GM19455 (cell line): ENCODE data around the gene WDR88.
"Not testable (repeated sequence)": the region's sequence is repeated elsewhere in the genome, so short reads cannot be mapped to it uniquely, and the experiment has no call there.

ENCODE experiments used
- ATAC-seq: cut with Tn5 transposase; IDR thresholded peaks from one replicate; pipeline ENCODE4 v1.9.1; 2021; ENCODE audit not compliant: unreplicated experiment

Gene WDR88

GRCh38 chr19:33196446-33197193, 64.7 kb downstream of the WDR88 start:
- no peak for ATAC-seq

GRCh38 chr19:33197591-33198000, 65.7 kb downstream of the WDR88 start:
- ATAC-seq: no peak

GRCh38 chr19:33198169-33198568, 66.3 kb downstream of the WDR88 start:
- no peak for ATAC-seq

- no peak for ATAC-seq
Measured at GRCh38 chr19:33199441-33200265, 67.7 kb downstream of the WDR88 start.

- no peak for ATAC-seq
Measured at GRCh38 chr19:33201473-33201872, 69.6 kb downstream of the WDR88 start.

- no peak for ATAC-seq
Measured at GRCh38 chr19:33201886-33202545, 70.1 kb downstream of the WDR88 start.

- no peak for ATAC-seq
Measured at GRCh38 chr19:33202546-33203507, 70.9 kb downstream of the WDR88 start.

GRCh38 chr19:33203529-33203928, 71.6 kb downstream of the WDR88 start:
- no peak for ATAC-seq

- no peak for ATAC-seq
Measured at GRCh38 chr19:33204136-33204973, 72.4 kb downstream of the WDR88 start.

- ATAC-seq: no peak
Measured at GRCh38 chr19:33205110-33205509, 73.2 kb downstream of the WDR88 start.

- ATAC-seq: no peak
Measured at GRCh38 chr19:33205531-33206260, 73.8 kb downstream of the WDR88 start.

GRCh38 chr19:33206261-33207039, 74.5 kb downstream of the WDR88 start:
- no peak for ATAC-seq

- ATAC-seq: no peak
Measured at GRCh38 chr19:33207040-33207620, 75.2 kb downstream of the WDR88 start.

GRCh38 chr19:33207903-33208302, 76.0 kb downstream of the WDR88 start:
- no peak for ATAC-seq

GRCh38 chr19:33208371-33208895, 76.5 kb downstream of the WDR88 start:
- no peak for ATAC-seq

- ATAC-seq: no peak
Measured at GRCh38 chr19:33208904-33209849, 77.3 kb downstream of the WDR88 start.

GRCh38 chr19:33209850-33210230, 77.9 kb downstream of the WDR88 start:
- ATAC-seq: not testable (repeated sequence)
